Common myeloid progenitor, CD34-positive (primary cell): ENCODE data around the gene PEX7.
"Not testable (repeated sequence)": the region's sequence is repeated elsewhere in the genome, so short reads cannot be mapped to it uniquely, and the experiment has no call there.

ENCODE experiments used
- CTCF ChIA-PET: fragments of 350-600 bp; sonication (Branson Sonifier 250); formaldehyde crosslinking; loops from one replicate; lab custom pipeline; 2021; ENCODE audit warnings: antibody characterized with exemption; lab: Charles Lee
- POLR2A ChIA-PET: fragments of 350-600 bp; sonication (Branson Sonifier 250); formaldehyde crosslinking; loops from one replicate; lab custom pipeline; 2021; ENCODE audit warnings: antibody characterized with exemption; lab: Charles Lee
- DNase-seq, 3 donors: peaks; one replicate each; pipeline versions ENCODE4 v3.0.0 to v3.0.0-alpha.2; 2013
- H3K27ac ChIP-seq, 2 experiments: 1 replicate in 1 of 2; 2 replicates in 1 of 2; pipeline ENCODE4 v1.7.0; 2013; ENCODE audit warnings: inconsistent platforms in 2 of 2, low read length in 2 of 2, mild to moderate bottlenecking in 2 of 2, low read depth in 1 of 2, moderate library complexity in 1 of 2; ENCODE audit not compliant: severe bottlenecking in 2 of 2, insufficient read depth in 1 of 2, poor library complexity in 1 of 2
- H3K27me3 ChIP-seq, 5 experiments: replicated peaks in 2 of 5; 1 replicate in 3 of 5; 2 replicates in 2 of 5; pipeline versions ENCODE4 v1.6.1 to v1.7.0; 2013; ENCODE audit warnings: low read length in 4 of 5, mild to moderate bottlenecking in 2 of 5, moderate library complexity in 2 of 5, inconsistent platforms in 1 of 5; ENCODE audit not compliant: insufficient read depth in 5 of 5, control insufficient read depth in 4 of 5
- H3K36me3 ChIP-seq, 4 experiments: 1 replicate in 2 of 4; 2 replicates in 2 of 4; pipeline versions ENCODE4 v1.6.1 to v1.7.0; 2013; ENCODE audit warnings: low read length in 3 of 4, control low read depth in 1 of 4, mild to moderate bottlenecking in 1 of 4; ENCODE audit not compliant: control insufficient read depth in 4 of 4, insufficient read depth in 4 of 4
- H3K4me1 ChIP-seq, 4 experiments: 1 replicate in 3 of 4; 2 replicates in 1 of 4; pipeline versions ENCODE4 v1.6.1 to v1.7.1; 2013; ENCODE audit warnings: low read length in 3 of 4, mild to moderate bottlenecking in 3 of 4, control low read depth in 1 of 4, inconsistent platforms in 1 of 4, moderate library complexity in 1 of 4; ENCODE audit not compliant: control insufficient read depth in 4 of 4, insufficient read depth in 4 of 4; ENCODE audit errors: control extremely low read depth in 1 of 4
- H3K4me3 ChIP-seq, 7 experiments: 1 replicate in 4 of 7; 2 replicates in 3 of 7; pipeline versions ENCODE4 v1.5.1 to v1.7.0; 2013; ENCODE audit warnings: mild to moderate bottlenecking in 7 of 7, low read length in 6 of 7, moderate library complexity in 6 of 7, inconsistent platforms in 2 of 7, low read depth in 2 of 7, control low read depth in 1 of 7; ENCODE audit not compliant: insufficient read depth in 4 of 7, control insufficient read depth in 1 of 7; ENCODE audit errors: extremely low read depth in 1 of 7
- H3K9me3 ChIP-seq, 5 experiments: 1 replicate in 4 of 5; 2 replicates in 1 of 5; pipeline versions ENCODE4 v1.6.1 to v1.7.1; 2013; ENCODE audit warnings: low read length in 4 of 5, mild to moderate bottlenecking in 2 of 5, inconsistent platforms in 1 of 5, low read depth in 1 of 5, moderate library complexity in 1 of 5; ENCODE audit not compliant: control insufficient read depth in 4 of 5, insufficient read depth in 2 of 5; ENCODE audit errors: control extremely low read depth in 1 of 5
- WGBS: methylation state at CpG from one replicate; pipeline ENCODE4 v1.1.5; 2013; ENCODE audit not compliant: insufficient coverage; 5-methylcytosine and 5-hydroxymethylcytosine counted together

Gene PEX7

GRCh38 chr6:136784271-136784664 is 38.1 kb upstream of the PEX7 start:
- no peak for DNase-seq
- Histone ChIP-seq H3K9me3 (no peaks in the 10 kb centered on the region), H3K4me3 (peak overlapping the region; percentile 21 to 84 (median 68)), H3K27ac (peak overlapping the region; percentile 41 to 84), H3K4me1 (peaks cover 50 to 97% (median 72%) of the 10 kb centered on the region in 4 experiments), H3K36me3 (peaks cover 0 to 2% (median 2%) of the 10 kb centered on the region in 4 experiments), H3K27me3 (no peaks in the 10 kb centered on the region)
- ChIA-PET POLR2A (interaction anchor here (1.2 kb wide), 1 partner anchor 18 kb away, joined by 3 read pairs; no protein-coding TSS in a partner anchor), CTCF (interaction anchor here (0.8 to 1.7 kb wide), 5 partner anchors 8 to 102 kb away, joined by 3 to 9 read pairs (median 3); partner anchors contain the start of gene MAP3K5)
- WGBS, result 50% methylated on average over 4 of the region's 8 CpGs

- Histone ChIP-seq H3K36me3 (peaks cover 0 to 2% (median 2%) of the 10 kb centered on the region in 4 experiments), H3K27me3 (no peaks in the 10 kb centered on the region), H3K4me3 (peak overlapping the region in 6 of 7 experiments; percentile 44 to 84 (median 71)), H3K9me3 (no peaks in the 10 kb centered on the region), H3K4me1 (peaks cover 53 to 98% (median 75%) of the 10 kb centered on the region in 4 experiments), H3K27ac (peak overlapping the region; percentile 41 to 84)
- ChIA-PET CTCF (interaction anchor here (1.0 to 1.5 kb wide), 7 partner anchors 9 to 149 kb away, joined by 3 to 5 read pairs (median 3); no protein-coding TSS in a partner anchor), POLR2A (interaction anchor here (1.2 kb wide), 1 partner anchor 19 kb away, joined by 3 read pairs; no protein-coding TSS in a partner anchor)
- 8% methylated on average over 6 of the region's 10 CpGs for WGBS
- DNase-seq, result peak; percentile 45 to 78 (median 73)
Measured at GRCh38 chr6:136784910-136785746, 37.3 kb upstream of the PEX7 start.

GRCh38 chr6:136786658-136787057 is 35.7 kb upstream of the PEX7 start:
- H3K36me3 ChIP-seq, result peaks cover 0 to 2% (median 0%) of the 10 kb centered on the region in 4 experiments
- peaks cover 53 to 90% (median 73%) of the 10 kb centered on the region in 4 experiments for H3K4me1 ChIP-seq
- WGBS, result 96% methylated on average over 6 of the region's 6 CpGs
- no peaks in the 10 kb centered on the region for H3K9me3 ChIP-seq
- POLR2A ChIA-PET, result interaction anchor here (1.1 kb wide), 1 partner anchor 9 kb away, joined by 3 read pairs; no protein-coding TSS in a partner anchor
- H3K27me3 ChIP-seq, result no peaks in the 10 kb centered on the region
- DNase-seq, result no peak
- no peak overlapping the region for H3K4me3 ChIP-seq
- CTCF ChIA-PET, result interaction anchor here (1.1 to 7.5 kb wide), 6 partner anchors 11 to 236 kb away, joined by 3 to 211 read pairs (median 8); partner anchors contain the start of gene MAP7
- H3K27ac ChIP-seq, result peak overlapping the region in 1 of 2 experiments; percentile 10

GRCh38 chr6:136787726-136788068 is 34.7 kb upstream of the PEX7 start:
- Histone ChIP-seq H3K36me3 (peaks cover 0 to 2% (median 0%) of the 10 kb centered on the region in 4 experiments), H3K27ac (no peak overlapping the region), H3K9me3 (no peaks in the 10 kb centered on the region), H3K27me3 (no peaks in the 10 kb centered on the region), H3K4me3 (peak overlapping the region in 3 of 7 experiments; percentile 3 to 30 (median 14)), H3K4me1 (peaks cover 45 to 79% (median 65%) of the 10 kb centered on the region in 4 experiments)
- POLR2A ChIA-PET, result interaction anchor here (1.1 kb wide), 1 partner anchor 10 kb away, joined by 3 read pairs; no protein-coding TSS in a partner anchor
- 83% methylated on average over 1 of the region's 4 CpGs for WGBS
- DNase-seq, result no peak
- CTCF ChIA-PET, result interaction anchor here (0.6 to 7.5 kb wide), 9 partner anchors 13 to 455 kb away, joined by 3 to 211 read pairs (median 4); no protein-coding TSS in a partner anchor

GRCh38 chr6:136788069-136788902 is 34.1 kb upstream of the PEX7 start:
- Histone ChIP-seq H3K27me3 (no peaks in the 10 kb centered on the region), H3K36me3 (peaks cover 0 to 2% (median 0%) of the 10 kb centered on the region in 4 experiments), H3K4me3 (peak overlapping the region in 3 of 7 experiments; percentile 14 to 96 (median 14)), H3K27ac (peak overlapping the region in 1 of 2 experiments; percentile 6), H3K4me1 (peaks cover 43 to 77% (median 62%) of the 10 kb centered on the region in 4 experiments), H3K9me3 (no peaks in the 10 kb centered on the region)
- ChIA-PET CTCF (interaction anchor here (0.6 to 7.5 kb wide), 10 partner anchors 10 to 144 kb away, joined by 3 to 211 read pairs (median 8); no protein-coding TSS in a partner anchor), POLR2A (no interaction called here)
- WGBS, result 94% methylated on average over 2 of the region's 7 CpGs
- peak in 2 of 3 donors; percentile 57 to 66 for DNase-seq

GRCh38 chr6:136789440-136789839 is 33.0 kb upstream of the PEX7 start:
- H3K27me3 ChIP-seq, POLR2A ChIA-PET, H3K36me3 ChIP-seq, H3K9me3 ChIP-seq, DNase-seq: not testable (repeated sequence)
- Histone ChIP-seq H3K4me1 (peaks cover 37 to 71% (median 57%) of the 10 kb centered on the region in 4 experiments), H3K4me3 (peak overlapping the region in 4 of 7 experiments; percentile 92 to 96 (median 94)), H3K27ac (peak overlapping the region in 1 of 2 experiments; percentile 95)
- CTCF ChIA-PET, result interaction anchor here (1.2 to 7.5 kb wide), 7 partner anchors 8 to 145 kb away, joined by 3 to 211 read pairs (median 20); no protein-coding TSS in a partner anchor
- 80% methylated on average over 3 of the region's 3 CpGs for WGBS
